Esophagus squamous epithelium (tissue), 5 donors: ENCODE measurements around the gene ATL2. TPM values are rescaled to one million over a fixed set of nuclear protein-coding genes. Genes with fewer than 3 reads are reported as not detected.

ENCODE experiments used
- DNase-seq: peaks from one replicate; lab custom pipeline; 2025; lab: John Stamatoyannopoulos, UW
- H3K27ac ChIP-seq, 4 donors: fragments of 200-600 bp; sonication (generic); one replicate each; pipeline ENCODE4 v1.5.1; 2016 to 2019; ENCODE audit warnings: mild to moderate bottlenecking in 1 of 4
- H3K27me3 ChIP-seq, 4 donors: fragments of 200-600 bp; sonication (generic); 1 replicate in 3 of 4; 2 replicates in 1 of 4; pipeline versions ENCODE4 v1.5.1 to v1.6.0; 2017 to 2021; ENCODE audit warnings: antibody characterized with exemption in 1 of 4
- H3K36me3 ChIP-seq, 3 donors: fragments of 200-600 bp; sonication (generic); one replicate each; pipeline ENCODE4 v1.5.1; 2016 to 2019
- H3K4me1 ChIP-seq, 3 donors: fragments of 200-600 bp; sonication (generic); one replicate each; pipeline ENCODE4 v1.5.1; 2017 to 2019
- H3K4me3 ChIP-seq, 4 donors: fragments of 200-600 bp; sonication (generic); 1 replicate in 3 of 4; 2 replicates in 1 of 4; pipeline ENCODE4 v1.5.1; 2016 to 2019; ENCODE audit warnings: mild to moderate bottlenecking in 2 of 4, moderate library complexity in 1 of 4
- H3K9me3 ChIP-seq, 3 donors: fragments of 200-600 bp; sonication (generic); one replicate each; pipeline ENCODE4 v1.5.1; 2016 to 2019
- POLR2A ChIP-seq, 4 donors: fragments of 450-650 bp; IDR thresholded peaks; one replicate each; pipeline ENCODE4 v1.6.1; 2017; ENCODE audit warnings: antibody characterized with exemption in 4 of 4, mild to moderate bottlenecking in 4 of 4, moderate library complexity in 3 of 4
- WGBS, 2 donors: methylation state at CpG; one replicate each; pipeline ENCODE4 v1.1.5; 2018; 5-methylcytosine and 5-hydroxymethylcytosine counted together
- intact Hi-C: fragments of 100-400 bp; cut with DNase I; formaldehyde crosslinking; loops from one replicate; pipeline ENCODE4 v1.15.0; 2022
- total RNA-seq, 4 donors: library from RNA; depleted of rRNA; stranded (reverse); fragments of >200 nt; gene quantifications; one replicate each; pipeline ENCODE4 v1.1.0, GENCODE V29; 2016
- TF ChIP-seq, protein P1 (sequence below), 6 experiments: fragments of 450-650 bp in 4 of 6; fragments of 200-600 bp in 2 of 6; sonication (generic) in 2 of 6; IDR thresholded peaks; one replicate each; pipeline ENCODE4 v1.5.1; 2016 to 2019; ENCODE audit warnings: antibody characterized with exemption in 6 of 6, mild to moderate bottlenecking in 4 of 6, moderate library complexity in 4 of 6
- donor health status: DM: yes; HTN: yes; CAD: no.

The ATL2 gene
- total RNA-seq, 4 donors from 2014 or later: 65.2 to 178 (median 91.3) TPM

DNA sequence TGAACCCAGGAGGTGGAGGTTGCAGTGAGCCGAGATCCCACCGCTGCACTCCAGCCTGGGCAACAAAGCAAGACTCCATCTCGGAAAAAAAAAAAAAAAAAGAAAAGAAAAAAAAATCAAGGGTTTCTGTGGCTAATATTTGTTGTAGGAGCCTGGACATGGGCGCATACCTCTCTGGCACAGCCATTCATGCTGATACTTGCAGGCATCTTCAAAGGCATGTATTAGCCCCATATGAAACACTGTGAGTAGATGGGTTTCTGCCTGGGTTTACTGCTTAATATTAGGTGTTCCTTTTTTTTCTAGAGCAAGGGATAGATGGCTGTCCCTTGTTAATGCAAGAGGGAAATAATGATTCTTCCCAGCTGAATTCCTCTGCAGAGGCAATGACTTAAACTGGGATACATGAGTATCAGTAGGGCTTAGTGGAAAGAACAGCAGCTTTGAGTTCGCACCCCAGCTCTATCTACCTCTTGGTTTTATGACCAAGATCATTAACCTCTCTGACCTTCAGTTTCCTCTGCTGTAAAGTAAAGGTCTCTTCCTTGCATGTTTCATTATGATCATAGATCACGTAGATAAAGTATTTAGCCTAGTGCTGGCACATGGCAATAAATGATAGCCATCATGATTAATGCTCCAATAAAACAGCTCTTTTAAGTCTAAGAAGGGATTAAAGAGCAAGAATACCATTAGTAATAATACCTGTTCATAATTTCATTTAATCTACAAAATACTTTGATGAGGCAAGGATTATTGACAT, 4.5 kb upstream of the ATL2 start:
- intact Hi-C loops: no loop called here
- H3K9me3 ChIP-seq: no peaks in the 10 kb centered on the region
- TF ChIP-seq POLR2A (IDR thresholded peaks at IDR 0.05): no peak
- TF ChIP-seq, protein P1, sequence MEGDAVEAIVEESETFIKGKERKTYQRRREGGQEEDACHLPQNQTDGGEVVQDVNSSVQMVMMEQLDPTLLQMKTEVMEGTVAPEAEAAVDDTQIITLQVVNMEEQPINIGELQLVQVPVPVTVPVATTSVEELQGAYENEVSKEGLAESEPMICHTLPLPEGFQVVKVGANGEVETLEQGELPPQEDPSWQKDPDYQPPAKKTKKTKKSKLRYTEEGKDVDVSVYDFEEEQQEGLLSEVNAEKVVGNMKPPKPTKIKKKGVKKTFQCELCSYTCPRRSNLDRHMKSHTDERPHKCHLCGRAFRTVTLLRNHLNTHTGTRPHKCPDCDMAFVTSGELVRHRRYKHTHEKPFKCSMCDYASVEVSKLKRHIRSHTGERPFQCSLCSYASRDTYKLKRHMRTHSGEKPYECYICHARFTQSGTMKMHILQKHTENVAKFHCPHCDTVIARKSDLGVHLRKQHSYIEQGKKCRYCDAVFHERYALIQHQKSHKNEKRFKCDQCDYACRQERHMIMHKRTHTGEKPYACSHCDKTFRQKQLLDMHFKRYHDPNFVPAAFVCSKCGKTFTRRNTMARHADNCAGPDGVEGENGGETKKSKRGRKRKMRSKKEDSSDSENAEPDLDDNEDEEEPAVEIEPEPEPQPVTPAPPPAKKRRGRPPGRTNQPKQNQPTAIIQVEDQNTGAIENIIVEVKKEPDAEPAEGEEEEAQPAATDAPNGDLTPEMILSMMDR (IDR thresholded peaks at IDR 0.05): no peak
- H3K27me3 ChIP-seq: no peaks in the 10 kb centered on the region
- DNase-seq: no peak
- WGBS, 2 donors: 65 to 77% methylated on average over 6 of the region's 6 CpGs
- no peaks in the 10 kb centered on the region for H3K36me3 ChIP-seq
- H3K27ac ChIP-seq: no peak overlapping the region
- H3K4me3 ChIP-seq: no peak overlapping the region
- peaks cover 4 to 25% (median 8%) of the 10 kb centered on the region in 3 donors for H3K4me1 ChIP-seq

DNA sequence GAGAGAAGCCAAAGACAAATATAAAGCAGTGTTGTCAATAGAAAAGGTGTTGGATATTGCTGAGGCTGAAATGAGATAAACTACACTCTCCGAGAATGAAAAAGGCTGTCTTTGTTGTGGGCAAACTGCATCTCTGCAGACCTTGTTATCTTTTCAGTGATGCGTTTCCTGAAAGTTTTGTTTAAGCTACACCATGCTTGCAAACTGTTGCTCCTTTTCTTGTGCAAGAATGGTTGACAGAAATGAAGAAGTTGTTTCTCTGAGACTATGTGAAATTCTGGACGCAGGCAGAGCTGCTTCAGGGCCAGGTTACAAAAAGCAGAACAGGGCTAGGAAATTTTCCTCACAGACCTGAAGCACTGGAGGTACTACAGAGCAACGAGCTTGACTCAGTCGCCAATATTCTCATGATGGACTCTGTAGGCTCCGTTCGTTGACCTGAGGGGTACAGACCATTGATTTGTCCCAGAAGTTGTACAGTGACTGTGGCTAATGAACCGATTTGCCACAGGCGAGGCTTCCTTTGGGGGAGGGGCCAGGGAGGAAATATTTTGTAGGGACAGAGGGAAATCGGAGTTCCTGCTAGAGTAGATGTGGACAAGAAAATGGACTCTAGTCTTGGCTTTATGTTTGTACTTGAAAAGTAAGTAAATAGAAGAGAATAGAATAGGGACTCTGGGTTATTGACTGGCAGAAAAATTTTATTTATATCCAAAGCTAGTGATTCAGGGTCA, 3.5 kb upstream of the ATL2 start:
- H3K4me1 ChIP-seq: peaks cover 6 to 29% (median 8%) of the 10 kb centered on the region in 3 donors
- TF ChIP-seq, protein P1 (IDR thresholded peaks at IDR 0.05): no peak
- TF ChIP-seq POLR2A (IDR thresholded peaks at IDR 0.05): no peak
- intact Hi-C loops: no loop called here

DNA sequence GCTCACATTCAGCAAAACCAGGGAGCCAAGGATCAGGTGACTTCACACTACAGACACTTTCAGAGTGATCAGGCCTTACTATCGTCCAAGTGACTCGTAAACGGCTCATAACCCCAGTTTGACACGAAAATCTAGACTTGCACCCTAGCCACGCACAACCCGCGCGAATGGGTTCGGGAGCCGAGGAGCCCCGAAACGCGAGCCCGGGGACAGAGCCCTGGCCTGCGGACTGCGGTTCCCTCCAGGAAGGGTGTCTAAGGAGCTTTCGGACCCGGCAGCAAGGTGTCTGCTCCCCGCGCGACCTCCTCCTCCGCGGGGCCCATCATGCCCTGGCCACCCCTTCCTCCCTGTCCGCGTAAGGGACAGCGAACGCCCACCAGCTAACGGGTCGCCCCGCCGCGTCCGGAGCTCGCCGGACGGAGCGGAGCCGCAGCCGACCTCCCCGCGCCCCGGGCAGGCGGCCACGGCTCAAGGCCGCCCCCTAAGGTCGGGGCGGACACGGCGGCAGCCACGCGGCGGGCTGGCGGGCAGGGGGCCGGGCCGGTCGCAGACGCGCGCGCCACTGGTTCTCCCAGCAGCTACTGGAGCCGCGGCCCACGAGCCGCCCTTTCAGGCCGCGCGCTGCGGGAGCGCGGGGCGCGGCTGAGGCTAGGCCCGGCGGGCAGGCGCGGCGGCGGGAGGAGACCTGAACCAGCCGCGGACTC, 575 bp downstream of the ATL2 start:
- H3K27ac ChIP-seq: peak overlapping the region; percentile 99 to 100 (median 100)
- intact Hi-C loops: loop anchor here (10.0 kb wide), 1 partner anchor 68 kb away; no protein-coding TSS in a partner anchor
- no peaks in the 10 kb centered on the region for H3K27me3 ChIP-seq
- no peaks in the 10 kb centered on the region for H3K36me3 ChIP-seq
- H3K9me3 ChIP-seq: no peaks in the 10 kb centered on the region
- TF ChIP-seq, protein P1 (IDR thresholded peaks at IDR 0.05): peak; percentile 8 to 73 (median 58)
- TF ChIP-seq POLR2A (IDR thresholded peaks at IDR 0.05): no peak
- H3K4me1 ChIP-seq: peaks cover 8 to 56% (median 14%) of the 10 kb centered on the region in 3 donors
- peak overlapping the region; percentile 91 to 99 (median 97) for H3K4me3 ChIP-seq
- 0% methylated on average over 17 of the region's 80 CpGs; no CpG with 5 or more reads in 1 of the 2 donors for WGBS, 2 donors
- DNase-seq: no peak

More for the DNA sequence above, 3.5 kb upstream of the ATL2 start:
- DNase-seq: no peak
- WGBS, 2 donors: 50 to 68% methylated on average over 8 to 10 of the region's 10 CpGs
- Histone ChIP-seq H3K27me3 (no peaks in the 10 kb centered on the region), H3K27ac (peak overlapping the region in 1 of 4 donors; percentile 11), H3K4me3 (no peak overlapping the region), H3K36me3 (no peaks in the 10 kb centered on the region), H3K9me3 (no peaks in the 10 kb centered on the region)

DNA sequence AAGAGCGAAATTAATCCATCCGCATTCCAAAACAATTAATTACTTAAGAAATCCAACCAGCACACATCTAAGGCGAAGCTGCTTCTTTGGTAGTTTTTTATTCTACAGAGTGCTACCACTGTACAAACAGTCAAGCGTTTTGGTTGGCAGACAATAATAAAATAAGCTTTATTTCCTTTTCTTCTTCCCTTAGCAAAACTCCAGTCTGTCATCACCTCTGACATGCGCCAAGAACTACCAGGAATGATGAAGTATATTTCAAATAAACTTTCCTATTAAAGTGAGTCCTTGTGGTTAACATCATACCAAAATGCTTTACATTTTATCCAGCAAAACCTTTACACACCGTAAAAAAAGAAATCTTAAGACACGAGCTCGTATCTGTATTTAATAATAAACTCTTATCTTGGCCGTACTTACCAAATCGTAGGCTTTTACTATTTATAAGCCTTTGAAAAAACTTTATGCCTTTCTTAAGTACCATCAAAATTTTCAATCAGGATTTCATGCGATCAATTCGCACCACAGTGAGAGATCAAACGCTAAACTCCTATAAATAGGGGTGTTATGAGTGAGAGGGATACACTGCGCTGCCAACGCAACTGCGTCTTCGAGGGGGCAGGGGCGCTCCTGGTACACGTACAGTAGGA, 1.3 kb downstream of the ATL2 start:
- H3K4me3 ChIP-seq: peak overlapping the region; percentile 91 to 99 (median 97)
- intact Hi-C loops: loop anchor here (10.0 kb wide), 1 partner anchor 69 kb away; no protein-coding TSS in a partner anchor
- TF ChIP-seq, protein P1 (IDR thresholded peaks at IDR 0.05): no peak
- TF ChIP-seq POLR2A (IDR thresholded peaks at IDR 0.05): no peak
- no peaks in the 10 kb centered on the region for H3K27me3 ChIP-seq
- peaks cover 8 to 60% (median 14%) of the 10 kb centered on the region in 3 donors for H3K4me1 ChIP-seq
- WGBS, 2 donors: 9% methylated on average over 18 to 19 of the region's 19 CpGs
- no peak for DNase-seq
- no peaks in the 10 kb centered on the region for H3K9me3 ChIP-seq
- peak overlapping the region; percentile 99 to 100 (median 100) for H3K27ac ChIP-seq
- H3K36me3 ChIP-seq: no peaks in the 10 kb centered on the region
